ENCODE results near the gene ARRDC1. TPM values are rescaled to one million over a fixed set of nuclear protein-coding genes. Genes with fewer than 3 reads are reported as not detected.

Gene ARRDC1
- total RNA-seq, 1 experiment from 2014 or later, result 77.5 TPM

- no peaks in the 10 kb centered on the region for H3K9me3 ChIP-seq (ENCODE audit: low read length)
- intact Hi-C loops (cut with micrococcal nuclease), result no loop called here
- H3K27ac ChIP-seq (ENCODE audit: low read length), result peak overlapping the region; percentile 65
- CTCF ChIA-PET, result interaction anchor here (0.5 kb wide), 1 partner anchor 67 kb away, joined by 3 read pairs; the partner anchor contains the start of gene MRPL41
- peak overlapping the region; percentile 96 for H3K4me2 ChIP-seq (ENCODE audit: low read length)
- BruUV-seq (replicated peaks), result no TSS peak
- H3K27me3 ChIP-seq (ENCODE audit: low read length), result no peaks in the 10 kb centered on the region
- ATAC-seq (peak; percentile 9; the same call in 1 of the 2 replicates), DNase-seq (peak; percentile 39)
- TF ChIP-seq CTCF (conservative IDR thresholded peaks at IDR 0.05; ENCODE audit: low read depth, low read length), result no peak
- TF ChIP-seq EZH2 (IDR thresholded peaks at IDR 0.05; ENCODE audit: low read length, unreplicated experiment), result no peak
- TF ChIP-seq EZH2phosphoT487 (IDR thresholded peaks at IDR 0.05; ENCODE audit: borderline replicate concordance, low read length), result no peak
- peaks cover 17% of the 10 kb centered on the region for H3K4me1 ChIP-seq (ENCODE audit: insufficient read depth, low read length)
- H3K4me3 ChIP-seq (ENCODE audit: low read length), result peak overlapping the region; percentile 77
- no peaks in the 10 kb centered on the region for H3F3A ChIP-seq (ENCODE audit: low read length, unreplicated experiment)
- H4K20me1 ChIP-seq (ENCODE audit: low read length), result 0 out of 2 replicates have a peak, but pooled peaks cover 3% of the 10 kb centered on the region
- no peaks in the 10 kb centered on the region; the same call in 1 of the 2 replicates for H3K36me3 ChIP-seq (ENCODE audit: low read depth, low read length)
- H3K9ac ChIP-seq (ENCODE audit: low read length), result peak overlapping the region; percentile 80
- POLR2A ChIA-PET (ENCODE audit: unreplicated experiment), result no interaction called here
- peaks cover 75% of the 10 kb centered on the region for H3K79me2 ChIP-seq (ENCODE audit: low read length)
- peak overlapping the region; percentile 69 for H2AFZ ChIP-seq (ENCODE audit: low read length)
- H3K9me2 ChIP-seq (replicated peaks; ENCODE audit: low read length), result no peaks in the 10 kb centered on the region
Measured at GRCh38 chr9:137619240-137620047, 14.0 kb downstream of the ARRDC1 start.

GRCh38 chr9:137620048-137620405 is 14.5 kb downstream of the ARRDC1 start:
- Histone ChIP-seq H3K27ac (ENCODE audit: low read length) (peak overlapping the region; percentile 65; the same call in 1 of the 2 replicates), H3K4me1 (ENCODE audit: insufficient read depth, low read length) (peaks cover 17% of the 10 kb centered on the region), H3F3A (ENCODE audit: low read length, unreplicated experiment) (no peaks in the 10 kb centered on the region), H3K4me3 (ENCODE audit: low read length) (peak overlapping the region; percentile 77), H4K20me1 (ENCODE audit: low read length) (0 out of 2 replicates have a peak, but pooled peaks cover 3% of the 10 kb centered on the region), H3K9me2 (replicated peaks; ENCODE audit: low read length) (no peaks in the 10 kb centered on the region), H3K79me2 (ENCODE audit: low read length) (peaks cover 81% of the 10 kb centered on the region), H3K9ac (ENCODE audit: low read length) (peak overlapping the region; percentile 80), H2AFZ (ENCODE audit: low read length) (no peak overlapping the region), H3K36me3 (ENCODE audit: low read depth, low read length) (no peaks in the 10 kb centered on the region; the same call in 1 of the 2 replicates), H3K9me3 (ENCODE audit: low read length) (no peaks in the 10 kb centered on the region), H3K27me3 (ENCODE audit: low read length) (no peaks in the 10 kb centered on the region), H3K4me2 (ENCODE audit: low read length) (peak overlapping the region; percentile 96)
- TSS peak; percentile 52 for BruUV-seq (replicated peaks)
- no peak for DNase-seq
- intact Hi-C loops (cut with micrococcal nuclease), result no loop called here
- ATAC-seq, result no peak
- CTCF ChIA-PET, result no interaction called here
- POLR2A ChIA-PET (ENCODE audit: unreplicated experiment), result no interaction called here
- TF ChIP-seq EZH2phosphoT487 (IDR thresholded peaks at IDR 0.05; ENCODE audit: borderline replicate concordance, low read length), result no peak
- no peak for TF ChIP-seq EZH2 (IDR thresholded peaks at IDR 0.05; ENCODE audit: low read length, unreplicated experiment)
- TF ChIP-seq CTCF (conservative IDR thresholded peaks at IDR 0.05; ENCODE audit: low read depth, low read length), result no peak

- Histone ChIP-seq H3F3A (ENCODE audit: low read length, unreplicated experiment) (no peaks in the 10 kb centered on the region), H3K9me3 (ENCODE audit: low read length) (no peaks in the 10 kb centered on the region), H4K20me1 (ENCODE audit: low read length) (0 out of 2 replicates have a peak, but pooled peaks cover 3% of the 10 kb centered on the region), H3K9me2 (replicated peaks; ENCODE audit: low read length) (no peaks in the 10 kb centered on the region), H3K9ac (ENCODE audit: low read length) (no peak overlapping the region), H3K27me3 (ENCODE audit: low read length) (no peaks in the 10 kb centered on the region), H3K27ac (ENCODE audit: low read length) (no peak overlapping the region), H2AFZ (ENCODE audit: low read length) (no peak overlapping the region), H3K36me3 (ENCODE audit: low read depth, low read length) (no peaks in the 10 kb centered on the region), H3K4me1 (ENCODE audit: insufficient read depth, low read length) (peaks cover 17% of the 10 kb centered on the region), H3K4me2 (ENCODE audit: low read length) (peak overlapping the region; percentile 96), H3K4me3 (ENCODE audit: low read length) (no peak overlapping the region; the same call in none of the 2 replicates), H3K79me2 (ENCODE audit: low read length) (peaks cover 87% of the 10 kb centered on the region)
- TF ChIP-seq EZH2phosphoT487 (IDR thresholded peaks at IDR 0.05; ENCODE audit: borderline replicate concordance, low read length) (no peak), CTCF (conservative IDR thresholded peaks at IDR 0.05; ENCODE audit: low read depth, low read length) (no peak), EZH2 (IDR thresholded peaks at IDR 0.05; ENCODE audit: low read length, unreplicated experiment) (no peak)
- intact Hi-C loops (cut with micrococcal nuclease), result no loop called here
- BruUV-seq (replicated peaks), result no TSS peak
- ATAC-seq (no peak), DNase-seq (no peak)
- ChIA-PET POLR2A (ENCODE audit: unreplicated experiment) (no interaction called here), CTCF (no interaction called here)
Measured at GRCh38 chr9:137620581-137620980, 15.1 kb downstream of the ARRDC1 start.
